Measurements from ENCODE around the gene TAGLN2. TPM values are rescaled to one million over a fixed set of nuclear protein-coding genes. Genes with fewer than 3 reads are reported as not detected.

The TAGLN2 gene
- total and polyA plus RNA-seq, 9 of the 15 experiments (the other 6 are each of a cell fraction or from before 2014, with no cell fraction given): 192 to 683 (median 455) TPM

DNA sequence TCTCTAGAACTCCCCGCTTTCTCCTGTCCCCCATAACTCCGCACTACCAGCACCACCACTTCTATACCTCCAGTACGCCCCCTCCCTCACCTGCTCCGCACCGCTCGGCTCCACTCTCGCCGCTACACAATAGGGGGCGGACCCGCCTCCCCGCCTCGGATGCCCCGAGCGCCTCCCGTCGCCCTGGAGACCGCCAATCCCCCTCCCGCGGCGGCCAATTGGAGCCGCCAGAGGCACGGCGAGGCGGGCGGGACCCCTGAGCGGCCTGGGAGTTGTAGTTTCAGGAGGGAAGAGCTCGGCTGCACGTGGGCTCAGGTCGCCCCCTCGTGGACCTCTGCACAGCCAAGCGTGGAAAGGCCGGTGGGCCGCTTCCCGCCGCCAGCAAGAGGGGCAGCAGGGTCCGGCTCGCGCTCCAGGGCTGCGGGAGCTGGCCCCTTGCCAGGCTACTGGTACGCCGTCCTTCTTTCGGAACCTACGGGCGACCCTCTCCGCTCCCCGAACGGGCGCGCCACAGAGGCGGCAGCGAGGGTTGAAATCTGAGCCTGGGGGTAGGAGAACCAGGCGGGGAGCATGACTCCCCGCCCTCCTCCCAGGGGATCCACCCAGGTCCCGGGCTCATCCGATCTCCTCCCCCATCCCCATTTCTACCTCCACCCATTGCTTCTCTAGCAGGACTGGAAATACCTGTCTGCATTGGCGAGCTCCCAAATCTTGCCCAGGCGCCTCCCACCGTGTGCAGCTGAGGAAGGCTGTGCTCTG, 20.4 kb upstream of the TAGLN2 start, which contains the start of gene IGSF9 (continued):
- TF ChIP-seq, protein P1, sequence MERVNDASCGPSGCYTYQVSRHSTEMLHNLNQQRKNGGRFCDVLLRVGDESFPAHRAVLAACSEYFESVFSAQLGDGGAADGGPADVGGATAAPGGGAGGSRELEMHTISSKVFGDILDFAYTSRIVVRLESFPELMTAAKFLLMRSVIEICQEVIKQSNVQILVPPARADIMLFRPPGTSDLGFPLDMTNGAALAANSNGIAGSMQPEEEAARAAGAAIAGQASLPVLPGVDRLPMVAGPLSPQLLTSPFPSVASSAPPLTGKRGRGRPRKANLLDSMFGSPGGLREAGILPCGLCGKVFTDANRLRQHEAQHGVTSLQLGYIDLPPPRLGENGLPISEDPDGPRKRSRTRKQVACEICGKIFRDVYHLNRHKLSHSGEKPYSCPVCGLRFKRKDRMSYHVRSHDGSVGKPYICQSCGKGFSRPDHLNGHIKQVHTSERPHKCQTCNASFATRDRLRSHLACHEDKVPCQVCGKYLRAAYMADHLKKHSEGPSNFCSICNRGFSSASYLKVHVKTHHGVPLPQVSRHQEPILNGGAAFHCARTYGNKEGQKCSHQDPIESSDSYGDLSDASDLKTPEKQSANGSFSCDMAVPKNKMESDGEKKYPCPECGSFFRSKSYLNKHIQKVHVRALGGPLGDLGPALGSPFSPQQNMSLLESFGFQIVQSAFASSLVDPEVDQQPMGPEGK (CRISPR knock-in tag; IDR thresholded peaks at IDR 0.05; ENCODE audit: borderline replicate concordance): no peak
- TF ChIP-seq TCF3 (CRISPR knock-in tag; IDR thresholded peaks at IDR 0.05) (no peak), CEBPG (CRISPR knock-in tag; IDR thresholded peaks at IDR 0.05) (no peak), CEBPG (tag; conservative IDR thresholded peaks at IDR 0.05 in 1 of 2, IDR thresholded peaks at IDR 0.05 in 1 of 2) (no peak), SIN3A (IDR thresholded peaks at IDR 0.05; ENCODE audit: borderline replicate concordance in 2 of 2, control insufficient read depth in 1 of 2, low read depth in 2 of 2, low read length in 2 of 2) (no peak), ARID1B (IDR thresholded peaks at IDR 0.05) (no peak), SNRNP70 (optimal IDR thresholded peaks at IDR 0.05; ENCODE audit: low read depth, low read length) (no peak), COPS2 (conservative IDR thresholded peaks at IDR 0.05) (no peak), SREBF1 (IDR thresholded peaks at IDR 0.05; ENCODE audit: borderline replicate concordance, low read depth, low read length) (no peak), PTTG1 (tag; IDR thresholded peaks at IDR 0.05; ENCODE audit: low read depth) (no peak), ZNF143 (CRISPR knock-in tag; IDR thresholded peaks at IDR 0.05) (peak; percentile 94), FOS (IDR thresholded peaks at IDR 0.05; ENCODE audit: extremely low read depth, insufficient read length) (no peak), MEF2D (tag; conservative IDR thresholded peaks at IDR 0.05; ENCODE audit: low read depth) (no peak), ATF7 (IDR thresholded peaks at IDR 0.05) (peak; percentile 67; the same call in 1 of the 2 replicates), SP1 (CRISPR knock-in tag; IDR thresholded peaks at IDR 0.05) (no peak), POLR2AphosphoS5 (IDR thresholded peaks at IDR 0.05; ENCODE audit: control insufficient read depth, insufficient read depth, low read depth, low read length) (no peak), HINFP (tag; conservative IDR thresholded peaks at IDR 0.05; ENCODE audit: low read depth) (no peak), ELF1 (tag; IDR thresholded peaks at IDR 0.05) (no peak), TFAP4 (CRISPR knock-in tag; IDR thresholded peaks at IDR 0.05; ENCODE audit: borderline replicate concordance) (peak; percentile 80; the same call in 1 of the 2 replicates), NEUROD1 (IDR thresholded peaks at IDR 0.05; ENCODE audit: borderline replicate concordance, low read depth, low read length, partially characterized antibody) (no peak), FOXK1 (CRISPR knock-in tag; IDR thresholded peaks at IDR 0.05; ENCODE audit: borderline replicate concordance) (no peak)
- TF ChIP-seq, protein P2, sequence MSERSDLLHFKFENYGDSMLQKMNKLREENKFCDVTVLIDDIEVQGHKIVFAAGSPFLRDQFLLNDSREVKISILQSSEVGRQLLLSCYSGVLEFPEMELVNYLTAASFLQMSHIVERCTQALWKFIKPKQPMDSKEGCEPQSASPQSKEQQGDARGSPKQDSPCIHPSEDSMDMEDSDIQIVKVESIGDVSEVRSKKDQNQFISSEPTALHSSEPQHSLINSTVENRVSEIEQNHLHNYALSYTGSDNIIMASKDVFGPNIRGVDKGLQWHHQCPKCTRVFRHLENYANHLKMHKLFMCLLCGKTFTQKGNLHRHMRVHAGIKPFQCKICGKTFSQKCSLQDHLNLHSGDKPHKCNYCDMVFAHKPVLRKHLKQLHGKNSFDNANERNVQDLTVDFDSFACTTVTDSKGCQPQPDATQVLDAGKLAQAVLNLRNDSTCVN (CRISPR knock-in tag; IDR thresholded peaks at IDR 0.05): no peak
